GM20000 (cell line): ENCODE data around the gene CDK5RAP2.

Experiments
- DNase-seq: peaks from one replicate; pipeline ENCODE4 v3.0.0; 2012; ENCODE audit warnings: low spot score
- CTCF ChIP-seq: IDR thresholded peaks from 2 replicates; pipeline ENCODE4 v1.5.1; 2012; ENCODE audit warnings: mild to moderate bottlenecking, control low read depth; ENCODE audit errors: extremely low read depth, missing control alignments

CDK5RAP2 gene

GRCh38 chr9:120609636-120610035 is 29.7 kb upstream of the CDK5RAP2 start:
- no peak for DNase-seq
- TF ChIP-seq CTCF: no peak

- no peak for TF ChIP-seq CTCF
- DNase-seq: no peak
These were observed 28.5 kb upstream of the CDK5RAP2 start for GRCh38 chr9:120608421-120608820.

DNA sequence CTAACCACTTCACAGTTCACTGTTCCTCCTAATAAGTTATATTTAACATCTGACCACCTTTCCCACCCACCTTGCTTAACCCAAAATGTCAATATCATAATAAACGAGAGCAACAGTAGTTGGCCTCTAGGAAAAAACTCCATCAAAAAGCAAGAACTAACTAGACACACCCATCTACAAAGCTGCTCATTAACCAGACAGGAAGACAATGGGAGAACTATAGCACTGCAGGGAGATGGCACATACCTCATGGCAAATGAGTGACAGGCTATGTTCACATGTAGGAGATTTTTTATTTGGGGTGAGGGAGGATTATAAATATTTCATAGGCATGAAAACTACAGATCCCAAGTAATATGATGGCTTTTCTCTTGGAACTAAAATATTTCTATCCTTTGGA is 23.6 kb upstream of the CDK5RAP2 start:
- no peak for DNase-seq
- TF ChIP-seq CTCF: no peak

DNA sequence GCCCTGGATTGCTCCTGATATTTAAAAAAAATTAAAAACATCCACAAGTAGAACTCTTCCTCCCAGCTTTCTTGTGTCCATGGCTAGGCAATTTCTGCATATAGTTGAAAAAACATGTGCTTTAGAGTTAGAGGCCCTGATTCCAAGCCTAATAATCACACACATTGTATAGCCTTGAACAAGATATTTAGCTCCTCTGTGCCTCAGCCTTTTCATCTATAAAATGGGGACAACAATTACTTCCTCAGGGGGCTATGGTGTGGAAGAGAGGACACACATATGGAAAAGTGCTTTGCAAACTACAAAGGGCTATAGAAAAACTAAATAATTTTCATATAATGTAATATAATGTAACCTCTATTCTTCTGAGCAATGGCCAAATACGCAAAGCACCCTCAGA is 23.0 kb upstream of the CDK5RAP2 start:
- TF ChIP-seq CTCF: no peak
- no peak for DNase-seq

DNA sequence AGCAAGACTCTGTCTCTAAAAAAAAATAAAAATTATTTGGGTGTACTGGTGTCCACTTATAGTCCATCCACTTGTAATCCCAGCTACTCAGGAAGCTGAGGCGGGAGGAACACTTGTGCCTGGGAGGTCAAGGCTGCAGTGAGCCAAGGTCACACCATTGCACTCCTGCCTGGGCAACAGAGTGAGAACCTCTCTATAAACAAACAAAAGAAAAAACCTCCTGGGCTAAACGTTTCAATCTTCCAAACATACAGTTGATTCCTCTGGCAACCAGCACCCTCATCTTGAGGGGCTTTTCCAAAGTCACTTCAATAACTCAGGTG is 13.9 kb upstream of the CDK5RAP2 start:
- TF ChIP-seq CTCF: no peak
- no peak for DNase-seq

DNA sequence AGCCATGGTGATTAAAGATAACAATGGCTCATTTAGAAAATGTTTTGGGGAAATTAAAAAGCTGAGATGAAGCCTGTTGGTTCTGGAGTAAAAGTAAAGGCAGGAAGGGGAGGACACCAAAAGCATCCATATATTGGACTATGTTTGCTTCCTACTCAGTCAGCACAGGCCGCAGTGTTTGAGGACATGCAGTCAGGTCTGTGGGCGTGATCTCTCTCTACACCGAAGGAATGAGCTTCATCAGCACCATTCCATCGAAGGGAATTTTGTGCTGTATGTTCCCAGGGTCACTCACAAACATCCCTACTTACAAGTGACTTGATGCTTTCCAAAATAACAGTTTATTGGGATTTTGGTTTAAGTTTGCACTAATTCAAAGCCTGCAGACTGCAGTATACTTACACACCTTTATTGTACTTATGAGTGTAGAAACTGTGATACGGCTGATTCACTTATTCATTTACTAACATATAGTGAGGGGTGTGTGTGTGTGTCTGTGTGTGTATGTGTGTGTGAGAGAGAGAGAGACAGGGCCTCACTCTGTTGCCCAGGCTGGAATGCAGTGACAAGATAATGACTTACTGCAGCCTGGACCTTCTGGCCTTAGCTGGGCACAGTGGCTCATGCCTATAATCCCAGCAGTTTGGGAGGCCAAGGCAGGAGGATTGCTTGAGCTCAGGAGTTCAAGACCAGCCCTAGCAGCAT is 13.4 kb upstream of the CDK5RAP2 start:
- no peak for TF ChIP-seq CTCF
- DNase-seq: no peak

- DNase-seq: no peak
- TF ChIP-seq CTCF: no peak
These were observed 12.2 kb upstream of the CDK5RAP2 start for GRCh38 chr9:120592210-120592609.
